B cell (primary cell): Measurements from ENCODE around the gene HAO2.

Experiments
- EZH2 ChIP-seq: IDR thresholded peaks from 2 replicates; pipeline ENCODE4 v1.6.1; 2012; ENCODE audit warnings: borderline replicate concordance, low read depth, mild to moderate bottlenecking, moderate library complexity, low read length; ENCODE audit not compliant: insufficient read depth, poor library complexity, severe bottlenecking
- TF ChIP-seq, protein P1 (sequence below): fragments of 200-600 bp; IDR thresholded peaks from one replicate; pipeline ENCODE4 v1.8.0; 2022; ENCODE audit warnings: antibody characterized with exemption, mild to moderate bottlenecking

DNA sequence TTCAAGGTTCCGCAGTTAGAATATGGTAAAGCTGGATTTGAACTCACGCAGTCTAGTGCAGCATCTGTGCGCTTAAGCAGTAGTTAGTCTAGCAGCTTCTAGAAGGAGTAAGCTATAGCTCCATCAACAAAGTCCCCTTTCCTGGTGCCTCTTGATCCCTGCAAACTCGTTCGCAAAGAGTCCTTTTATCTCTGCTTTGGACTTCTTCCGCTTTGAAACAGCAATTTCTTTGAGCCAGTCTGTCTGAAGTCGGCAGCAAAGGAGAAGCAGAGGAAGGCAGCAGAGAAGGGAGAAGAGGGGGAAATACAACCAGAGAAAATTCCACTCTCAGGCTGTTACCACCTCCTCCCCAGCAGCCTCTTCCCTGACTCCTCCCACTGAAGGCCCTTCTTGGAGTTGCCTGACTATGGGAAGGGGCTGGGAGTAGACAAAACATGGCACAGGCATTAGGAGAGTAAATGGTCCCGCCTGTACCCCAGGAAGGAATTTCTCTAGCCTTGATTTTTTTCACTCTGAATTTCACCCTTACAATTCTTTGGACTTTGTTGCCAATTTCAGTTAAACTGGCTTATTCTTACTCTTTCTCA lies 72.2 kb downstream of the HAO2 start:
- TF ChIP-seq, protein P1, sequence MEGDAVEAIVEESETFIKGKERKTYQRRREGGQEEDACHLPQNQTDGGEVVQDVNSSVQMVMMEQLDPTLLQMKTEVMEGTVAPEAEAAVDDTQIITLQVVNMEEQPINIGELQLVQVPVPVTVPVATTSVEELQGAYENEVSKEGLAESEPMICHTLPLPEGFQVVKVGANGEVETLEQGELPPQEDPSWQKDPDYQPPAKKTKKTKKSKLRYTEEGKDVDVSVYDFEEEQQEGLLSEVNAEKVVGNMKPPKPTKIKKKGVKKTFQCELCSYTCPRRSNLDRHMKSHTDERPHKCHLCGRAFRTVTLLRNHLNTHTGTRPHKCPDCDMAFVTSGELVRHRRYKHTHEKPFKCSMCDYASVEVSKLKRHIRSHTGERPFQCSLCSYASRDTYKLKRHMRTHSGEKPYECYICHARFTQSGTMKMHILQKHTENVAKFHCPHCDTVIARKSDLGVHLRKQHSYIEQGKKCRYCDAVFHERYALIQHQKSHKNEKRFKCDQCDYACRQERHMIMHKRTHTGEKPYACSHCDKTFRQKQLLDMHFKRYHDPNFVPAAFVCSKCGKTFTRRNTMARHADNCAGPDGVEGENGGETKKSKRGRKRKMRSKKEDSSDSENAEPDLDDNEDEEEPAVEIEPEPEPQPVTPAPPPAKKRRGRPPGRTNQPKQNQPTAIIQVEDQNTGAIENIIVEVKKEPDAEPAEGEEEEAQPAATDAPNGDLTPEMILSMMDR, result no peak
- TF ChIP-seq EZH2, result no peak
